Adrenal gland (tissue), 12 donors: ENCODE measurements around the gene ELF2. TPM values are rescaled to one million over a fixed set of nuclear protein-coding genes. Genes with fewer than 3 reads are reported as not detected.

ENCODE experiments used
- DNase-seq, 7 donors: peaks; one replicate each; pipeline ENCODE4 v3.0.0-alpha.2; 2019 to 2020
- H3K27ac ChIP-seq, 5 donors: fragments of 200-600 bp; sonication (generic) in 4 of 5; 1 replicate in 3 of 5; 2 replicates in 2 of 5; pipeline versions ENCODE4 v1.5.1 to v1.8.0; 2016 to 2020; ENCODE audit warnings: mild to moderate bottlenecking in 1 of 5
- H3K27me3 ChIP-seq: fragments of 200-600 bp; 2 replicates; pipeline ENCODE4 v1.8.0; 2021
- H3K36me3 ChIP-seq, 2 donors: fragments of 200-600 bp; replicated peaks in 1 of 2; 1 replicate in 1 of 2; 2 replicates in 1 of 2; pipeline versions ENCODE4 v1.5.1 to v1.8.0; 2018 to 2022
- H3K4me1 ChIP-seq, 2 donors: fragments of 200-600 bp; replicated peaks in 1 of 2; 1 replicate in 1 of 2; 2 replicates in 1 of 2; pipeline versions ENCODE4 v1.5.1 to v1.8.0; 2018 to 2021
- H3K4me3 ChIP-seq, 4 donors: fragments of 200-600 bp; sonication (generic) in 3 of 4; one replicate each; pipeline ENCODE4 v1.5.1; 2016 to 2018
- H3K9me3 ChIP-seq, 3 donors: fragments of 200-600 bp; sonication (generic) in 1 of 3; replicated peaks in 1 of 3; 1 replicate in 2 of 3; 2 replicates in 1 of 3; pipeline versions ENCODE4 v1.5.1 to v1.8.0; 2016 to 2021
- POLR2A ChIP-seq, 2 donors: fragments of 450-650 bp; IDR thresholded peaks; one replicate each; pipeline ENCODE4 v1.6.1; 2017; ENCODE audit warnings: antibody characterized with exemption in 2 of 2, mild to moderate bottlenecking in 2 of 2, moderate library complexity in 1 of 2
- WGBS, 4 donors: extraction: QIAGEN DNeasy Blood & Tissue Kit in 2 of 4; methylation state at CpG; one replicate each; pipeline versions ENCODE4 v1.1.5 to v1.1.7; 2013 to 2017; 5-methylcytosine and 5-hydroxymethylcytosine counted together
- intact Hi-C, 2 donors: fragments of 100-400 bp; cut with DNase I; formaldehyde crosslinking; loops; one replicate each; pipeline versions ENCODE4 v1.14.1 to v1.15.0; 2022 to 2023
- polyA plus RNA-seq, 3 donors: library from polyadenylated mRNA; stranded (reverse); fragments of 200-250 nt in 2 of 3; fragments of 350-450 nt in 1 of 3; fragmentation: Illumina TruSeq in 1 of 3; extraction: RNeasy Lipid Tissue Mini Kit (QIAGEN cat#74804) in 1 of 3; gene quantifications; one replicate each; pipeline ENCODE4 v1.2.3, GENCODE V29; 2013 to 2014
- total RNA-seq, 9 donors: library from RNA; depleted of rRNA in 4 of 9; stranded (reverse); fragments of >200 nt in 4 of 9; fragments of 120-200 nt in 1 of 9; fragmentation: NEBNext Ultra II Directional in 1 of 9; extraction: Animal tissue kit (Norgen Biotek cat#: 25700) in 1 of 9; gene quantifications; one replicate each; pipeline versions ENCODE4 v1.1.0 to v1.2.4, GENCODE V29; 2013 to 2023
- TF ChIP-seq, protein P1 (sequence below), 6 experiments: fragments of 450-650 bp in 4 of 6; fragments of 200-600 bp in 2 of 6; sonication (generic) in 1 of 6; IDR thresholded peaks; 1 replicate in 5 of 6; 2 replicates in 1 of 6; pipeline versions ENCODE4 v1.5.1 to v1.8.0; 2016 to 2021; ENCODE audit warnings: antibody characterized with exemption in 6 of 6, mild to moderate bottlenecking in 2 of 6, moderate library complexity in 1 of 6
- donor health status: healthy with polysubstance abuse.
- donor health status: Bipolar disorder and iron deficiency.
- donor health status: DM: yes; HTN: yes; CAD: no.
- donor health status: DM: no; HTN: no; CAD: no.
- donor health status: DM: no; HTN: no; CAD: no.
- donor health status: DM: yes; HTN: yes; CAD: no.

ELF2 gene
- total and polyA plus RNA-seq, 12 donors = 14.0 to 54.4 (median 26.6) TPM

DNA sequence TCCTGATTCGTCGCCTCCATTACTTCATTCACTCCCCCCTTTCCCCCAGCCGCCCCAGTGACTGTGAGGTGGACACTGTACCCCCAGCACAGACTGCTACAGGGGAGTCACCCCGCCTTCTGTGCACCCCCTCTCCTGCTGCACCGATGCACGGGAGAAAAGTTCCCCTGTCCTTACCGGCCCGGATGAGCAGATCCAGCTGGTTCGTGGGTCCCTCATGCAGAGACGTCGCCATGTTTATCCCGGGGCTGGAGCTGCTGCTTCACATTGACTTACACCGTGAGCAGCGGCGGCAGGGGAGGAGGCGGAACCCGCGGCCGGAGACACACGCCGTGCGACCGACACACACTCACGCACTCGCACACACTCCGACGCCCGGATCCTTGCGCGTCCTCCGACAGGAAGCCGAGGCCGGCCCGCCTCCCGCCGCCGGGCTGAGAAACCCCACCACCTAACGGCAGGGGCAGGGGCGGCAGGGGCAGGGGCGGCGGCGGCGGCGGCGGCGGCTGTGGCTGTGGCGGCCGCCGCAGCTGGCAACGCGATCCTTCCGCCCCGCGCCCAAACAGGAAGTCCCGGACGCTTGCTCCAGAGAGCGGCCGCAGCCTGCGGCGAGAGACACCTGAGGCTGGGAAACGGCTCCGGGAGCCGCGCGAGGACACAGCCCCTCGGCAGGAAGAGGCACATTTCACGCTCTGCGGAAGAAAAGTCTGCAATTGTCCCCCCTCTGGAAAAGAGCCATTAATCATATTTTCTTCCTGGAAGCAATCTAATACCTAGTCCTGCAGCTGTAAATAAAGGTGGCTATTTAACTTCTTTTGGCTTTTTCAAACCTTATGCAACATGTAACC, 92.8 kb downstream of the ELF2 start:
- TF ChIP-seq, protein P1, sequence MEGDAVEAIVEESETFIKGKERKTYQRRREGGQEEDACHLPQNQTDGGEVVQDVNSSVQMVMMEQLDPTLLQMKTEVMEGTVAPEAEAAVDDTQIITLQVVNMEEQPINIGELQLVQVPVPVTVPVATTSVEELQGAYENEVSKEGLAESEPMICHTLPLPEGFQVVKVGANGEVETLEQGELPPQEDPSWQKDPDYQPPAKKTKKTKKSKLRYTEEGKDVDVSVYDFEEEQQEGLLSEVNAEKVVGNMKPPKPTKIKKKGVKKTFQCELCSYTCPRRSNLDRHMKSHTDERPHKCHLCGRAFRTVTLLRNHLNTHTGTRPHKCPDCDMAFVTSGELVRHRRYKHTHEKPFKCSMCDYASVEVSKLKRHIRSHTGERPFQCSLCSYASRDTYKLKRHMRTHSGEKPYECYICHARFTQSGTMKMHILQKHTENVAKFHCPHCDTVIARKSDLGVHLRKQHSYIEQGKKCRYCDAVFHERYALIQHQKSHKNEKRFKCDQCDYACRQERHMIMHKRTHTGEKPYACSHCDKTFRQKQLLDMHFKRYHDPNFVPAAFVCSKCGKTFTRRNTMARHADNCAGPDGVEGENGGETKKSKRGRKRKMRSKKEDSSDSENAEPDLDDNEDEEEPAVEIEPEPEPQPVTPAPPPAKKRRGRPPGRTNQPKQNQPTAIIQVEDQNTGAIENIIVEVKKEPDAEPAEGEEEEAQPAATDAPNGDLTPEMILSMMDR (IDR thresholded peaks at IDR 0.05) = peak in 3 of 6 experiments; percentile 20 to 42 (median 40)
- TF ChIP-seq POLR2A (IDR thresholded peaks at IDR 0.05) = peak; percentile 49 to 86
- 0 to 1% (median 1%) methylated on average over 9 to 68 of the region's 68 CpGs for WGBS, 4 donors
- no peaks in the 10 kb centered on the region for H3K27me3 ChIP-seq
- H3K27ac ChIP-seq = peak overlapping the region; percentile 89 to 96 (median 92)
- peaks cover 4 to 36% of the 10 kb centered on the region in 2 donors for H3K4me1 ChIP-seq
- intact Hi-C loops = loop anchor here (10.0 kb wide), 2 partner anchors 49 to 59 kb away; no protein-coding TSS in a partner anchor
- peak overlapping the region; percentile 3 to 88 (median 80) for H3K4me3 ChIP-seq
- no peaks in the 10 kb centered on the region for H3K9me3 ChIP-seq
- DNase-seq = peak; percentile 86 to 96 (median 92)
- no peaks in the 10 kb centered on the region for H3K36me3 ChIP-seq

DNA sequence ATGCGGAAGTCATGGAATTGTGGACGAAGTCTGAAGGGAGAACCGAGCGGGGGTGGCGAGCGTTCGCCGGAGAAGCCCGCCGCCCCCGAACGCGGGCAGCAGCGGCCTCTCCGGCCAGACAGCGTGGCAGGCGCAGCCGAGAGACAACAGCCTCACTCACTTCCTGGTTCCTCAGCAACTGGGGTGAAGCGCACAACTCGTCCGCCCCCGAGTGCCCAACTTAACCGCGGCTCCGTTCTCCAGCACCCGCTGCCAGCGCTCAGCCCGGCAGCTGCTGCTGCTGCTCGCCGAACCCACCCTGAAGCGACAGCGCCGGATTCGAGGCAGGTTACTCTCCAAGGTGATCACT, 93.4 kb downstream of the ELF2 start:
- intact Hi-C loops = loop anchor here (10.0 kb wide), 2 partner anchors 49 to 59 kb away; no protein-coding TSS in a partner anchor
- Histone ChIP-seq H3K27ac (peak overlapping the region; percentile 89 to 96 (median 92)), H3K4me3 (peak overlapping the region; percentile 3 to 88 (median 80)), H3K27me3 (no peaks in the 10 kb centered on the region), H3K4me1 (peaks cover 4 to 36% of the 10 kb centered on the region in 2 donors), H3K36me3 (no peaks in the 10 kb centered on the region), H3K9me3 (no peaks in the 10 kb centered on the region)
- WGBS, 4 donors = 0 to 1% (median 0%) methylated on average over 2 to 34 of the region's 34 CpGs
- DNase-seq = peak in 6 of 7 donors; percentile 61 to 80 (median 69)
- TF ChIP-seq, protein P1 (IDR thresholded peaks at IDR 0.05) = no peak
- no peak for TF ChIP-seq POLR2A (IDR thresholded peaks at IDR 0.05)

DNA sequence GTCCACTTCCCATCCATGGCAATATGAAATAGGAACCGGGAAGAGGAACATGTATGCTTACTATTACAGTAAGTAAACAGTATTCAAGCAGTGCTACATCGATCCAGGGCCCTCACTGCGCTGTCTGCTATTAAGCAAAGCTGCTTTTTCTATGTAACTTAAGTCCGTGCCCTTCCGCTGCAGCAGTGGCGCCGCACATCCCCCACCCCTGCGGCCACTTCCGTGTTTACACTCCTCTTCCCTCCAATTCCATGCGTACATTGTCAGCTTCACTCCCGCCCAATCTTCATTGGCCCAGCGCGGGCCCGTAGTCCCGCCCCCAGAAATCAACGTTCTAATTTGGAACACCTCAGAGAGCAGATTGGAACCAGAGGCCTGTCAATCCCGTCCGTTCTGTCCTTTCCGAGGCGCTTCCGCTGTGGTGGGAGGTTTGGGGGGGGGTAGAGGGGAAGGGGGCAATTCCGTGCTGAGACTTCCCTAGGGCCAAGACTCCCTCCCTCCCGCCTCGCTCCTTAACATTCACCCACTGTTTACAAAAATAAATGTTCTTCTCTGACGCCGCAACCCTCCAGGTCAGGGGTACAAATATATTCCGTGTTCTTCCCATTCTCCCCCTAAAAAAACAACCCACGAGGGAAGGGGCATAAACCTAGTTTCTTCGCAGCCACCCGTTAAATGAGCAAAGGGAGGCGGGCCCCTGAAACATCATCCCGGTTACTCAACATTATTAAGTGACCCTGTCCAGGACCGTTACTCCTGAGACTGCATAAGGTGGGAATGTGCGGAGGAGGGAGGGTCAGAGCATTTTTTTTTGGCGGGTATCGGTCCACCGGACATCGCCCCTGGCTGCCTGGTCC, 94.0 kb downstream of the ELF2 start:
- H3K27ac ChIP-seq = peak overlapping the region; percentile 89 to 96 (median 92)
- H3K4me1 ChIP-seq = peaks cover 7 to 41% of the 10 kb centered on the region in 2 donors
- no peaks in the 10 kb centered on the region for H3K27me3 ChIP-seq
- intact Hi-C loops = loop anchor here (10.0 kb wide), 2 partner anchors 48 to 58 kb away; no protein-coding TSS in a partner anchor
- peak in 1 of 2 donors; percentile 77 for TF ChIP-seq POLR2A (IDR thresholded peaks at IDR 0.05)
- TF ChIP-seq, protein P1 (IDR thresholded peaks at IDR 0.05) = peak in 2 of 6 experiments; percentile 7 to 9
- peak; percentile 95 to 99 (median 97) for DNase-seq
- H3K9me3 ChIP-seq = no peaks in the 10 kb centered on the region
- H3K36me3 ChIP-seq = no peaks in the 10 kb centered on the region
- 0 to 1% (median 1%) methylated on average over 36 to 38 of the region's 38 CpGs for WGBS, 4 donors
- H3K4me3 ChIP-seq = peak overlapping the region; percentile 3 to 88 (median 80)

DNA sequence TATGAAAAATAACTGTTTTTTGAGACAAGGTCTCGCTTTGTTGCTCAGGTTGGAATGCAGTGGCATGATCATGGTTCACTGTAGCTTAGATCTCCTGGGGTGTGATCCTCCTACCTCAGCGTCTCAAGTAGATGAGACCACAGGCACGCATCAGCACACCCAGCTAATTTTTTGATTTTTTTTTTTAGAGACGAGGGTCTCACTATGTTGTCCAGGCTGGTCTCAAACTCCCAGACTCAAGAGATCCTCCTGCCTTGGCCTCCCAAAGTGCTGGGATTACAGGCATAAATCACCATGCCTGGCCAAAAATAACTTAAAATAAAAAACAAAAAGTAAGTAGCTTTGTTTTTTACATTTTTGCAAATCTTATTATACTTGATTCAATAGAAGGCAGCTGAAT, 98.1 kb downstream of the ELF2 start:
- no peak for TF ChIP-seq POLR2A (IDR thresholded peaks at IDR 0.05)
- TF ChIP-seq, protein P1 (IDR thresholded peaks at IDR 0.05) = no peak
- no peaks in the 10 kb centered on the region for H3K27me3 ChIP-seq
- H3K9me3 ChIP-seq = no peaks in the 10 kb centered on the region
- intact Hi-C loops = no loop called here
- H3K4me1 ChIP-seq = peaks cover 11 to 54% of the 10 kb centered on the region in 2 donors
- no peaks in the 10 kb centered on the region for H3K36me3 ChIP-seq
- H3K4me3 ChIP-seq = no peak overlapping the region
- WGBS, 4 donors = 89 to 96% (median 94%) methylated on average over 4 of the region's 4 CpGs
- no peak overlapping the region for H3K27ac ChIP-seq
- DNase-seq = no peak
